Right lobe of liver (tissue), 6 donors: Measurements from ENCODE around the gene LCN1. TPM values are rescaled to one million over a fixed set of nuclear protein-coding genes. Genes with fewer than 3 reads are reported as not detected.

Experiments
- ATAC-seq, 4 donors: fragments of 200-7000 bp; cut with Tn5 transposase; one replicate each; pipeline ENCODE4 v1.9.1; 2020; ENCODE audit warnings: mild to moderate bottlenecking in 4 of 4, moderate library complexity in 4 of 4
- DNase-seq, 3 donors: peaks; one replicate each; pipeline ENCODE4 v3.0.0-alpha.2; 2020
- H3K27ac ChIP-seq, 3 donors: fragments of 200-600 bp; one replicate each; pipeline ENCODE4 v1.8.0; 2022
- H3K27me3 ChIP-seq, 2 donors: fragments of 200-600 bp; one replicate each; pipeline ENCODE4 v1.8.0; 2022
- H3K36me3 ChIP-seq, 4 donors: fragments of 200-600 bp; sonication (generic) in 1 of 4; one replicate each; pipeline versions ENCODE4 v1.5.1 to v1.8.0; 2017 to 2022; ENCODE audit warnings: control low read depth in 1 of 4
- H3K4me1 ChIP-seq, 4 donors: fragments of 200-600 bp; sonication (generic) in 1 of 4; one replicate each; pipeline versions ENCODE4 v1.5.1 to v1.8.0; 2017 to 2022; ENCODE audit warnings: control low read depth in 1 of 4
- H3K4me3 ChIP-seq, 3 donors: fragments of 200-600 bp; one replicate each; pipeline ENCODE4 v1.8.0; 2022
- H3K9me3 ChIP-seq, 4 donors: fragments of 200-600 bp; sonication (generic) in 1 of 4; one replicate each; pipeline versions ENCODE4 v1.5.1 to v1.8.0; 2017 to 2022; ENCODE audit warnings: control low read depth in 1 of 4
- CTCF ChIP-seq, 4 donors: fragments of 200-600 bp in 3 of 4; fragments of 450-650 bp in 1 of 4; IDR thresholded peaks; one replicate each; pipeline versions ENCODE4 v1.5.1 to v1.8.0; 2016 to 2022; ENCODE audit warnings: antibody characterized with exemption in 4 of 4, mild to moderate bottlenecking in 2 of 4
- POLR2A ChIP-seq: fragments of 450-650 bp; IDR thresholded peaks from one replicate; pipeline ENCODE4 v1.6.1; 2017; ENCODE audit warnings: antibody characterized with exemption, mild to moderate bottlenecking
- WGBS: methylation state at CpG from one replicate; pipeline ENCODE4 v1.1.6; 2018; ENCODE audit warnings: low coverage, low lambda C conversion rate; ENCODE audit not compliant: insufficient coverage; ENCODE audit errors: missing lambda C conversion rate; 5-methylcytosine and 5-hydroxymethylcytosine counted together
- intact Hi-C, 2 donors: fragments of 100-400 bp; cut with DNase I; formaldehyde crosslinking; loops; one replicate each; pipeline versions ENCODE4 v1.11.2 to v1.14.1; 2022
- total RNA-seq, 6 experiments: library from RNA; depleted of rRNA in 2 of 6; stranded (reverse); fragments of >200 nt in 2 of 6; fragmentation: NEBNext Ultra II Directional in 3 of 6; extraction: Animal tissue kit (Norgen Biotek cat#: 25700) in 3 of 6; gene quantifications; one replicate each; pipeline versions ENCODE4 v1.1.0 to v1.2.4, GENCODE V29; 2016 to 2023
- donor health status: DM: no; HTN: yes; CAD: no.
- donor health status: DM: no; HTN: no; CAD: no.
- donor health status: DM: no; HTN: no; CAD: no.
- donor health status: DM: no; HTN: yes; CAD: no.
- donor health status: DM: no; HTN: yes; CAD: no.

The LCN1 gene
- total RNA-seq, 6 experiments from 2014 or later, result not detected

GRCh38 chr9:135522137-135522877 lies 1.1 kb downstream of the LCN1 start:
- Histone ChIP-seq H3K36me3 (no peaks in the 10 kb centered on the region), H3K27ac (no peak overlapping the region), H3K9me3 (no peaks in the 10 kb centered on the region), H3K4me3 (no peak overlapping the region), H3K4me1 (no peaks in the 10 kb centered on the region), H3K27me3 (no peaks in the 10 kb centered on the region)
- 56% methylated on average over 2 of the region's 16 CpGs for WGBS
- DNase-seq (no peak), ATAC-seq (no peak)
- TF ChIP-seq POLR2A (no peak), CTCF (IDR thresholded peaks at IDR 0.05) (no peak)
- intact Hi-C loops, result no loop called here

- DNase-seq (no peak), ATAC-seq (no peak)
- no peak overlapping the region for H3K4me3 ChIP-seq
- H3K9me3 ChIP-seq, result no peaks in the 10 kb centered on the region
- no peaks in the 10 kb centered on the region for H3K36me3 ChIP-seq
- H3K27me3 ChIP-seq, result no peaks in the 10 kb centered on the region
- H3K4me1 ChIP-seq, result no peaks in the 10 kb centered on the region
- no peak overlapping the region for H3K27ac ChIP-seq
- no CpG with 5 or more reads among the region's 17 CpGs for WGBS
- no peak for TF ChIP-seq CTCF (IDR thresholded peaks at IDR 0.05)
- no peak for TF ChIP-seq POLR2A
- intact Hi-C loops, result no loop called here
These were observed 1.7 kb downstream of the LCN1 start for GRCh38 chr9:135522931-135523330.

DNA sequence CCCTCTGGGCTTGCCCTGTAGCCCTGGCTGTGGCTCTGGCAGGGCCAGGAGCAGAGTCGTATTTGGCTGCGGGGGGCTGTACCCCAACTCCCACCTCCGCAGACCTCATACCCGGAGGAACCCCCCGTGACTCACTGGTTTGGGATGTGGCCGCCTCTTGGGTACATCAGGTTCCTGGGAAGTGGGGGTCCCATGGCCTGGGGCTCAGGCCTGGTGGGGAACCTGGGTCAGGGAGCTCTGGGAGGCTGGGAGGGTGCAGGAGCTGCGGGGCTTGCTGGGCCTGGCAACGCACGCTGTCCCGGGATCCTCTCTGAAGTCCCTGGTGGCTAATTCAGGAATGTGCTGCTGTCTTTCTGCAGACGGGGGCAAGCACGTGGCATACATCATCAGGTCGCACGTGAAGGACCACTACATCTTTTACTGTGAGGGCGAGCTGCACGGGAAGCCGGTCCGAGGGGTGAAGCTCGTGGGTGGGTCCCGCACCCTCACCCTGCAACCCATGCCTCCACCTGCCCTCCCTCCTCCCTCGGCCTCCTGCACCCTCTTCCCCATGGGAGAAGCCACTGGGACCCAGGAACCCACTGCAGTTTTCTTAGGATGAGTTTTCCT lies 2.4 kb downstream of the LCN1 start:
- Histone ChIP-seq H3K4me1 (no peaks in the 10 kb centered on the region), H3K27me3 (no peaks in the 10 kb centered on the region), H3K9me3 (no peaks in the 10 kb centered on the region), H3K4me3 (no peak overlapping the region), H3K36me3 (no peaks in the 10 kb centered on the region), H3K27ac (no peak overlapping the region)
- TF ChIP-seq POLR2A, result no peak
- TF ChIP-seq CTCF (IDR thresholded peaks at IDR 0.05), result no peak
- WGBS, result 65% methylated on average over 7 of the region's 21 CpGs
- ATAC-seq (no peak), DNase-seq (no peak)
- intact Hi-C loops, result no loop called here

GRCh38 chr9:135524130-135524861 lies 3.1 kb downstream of the LCN1 start:
- H3K4me3 ChIP-seq, result no peak overlapping the region
- no peak for ATAC-seq
- TF ChIP-seq POLR2A (no peak), CTCF (IDR thresholded peaks at IDR 0.05) (no peak)
- H3K27me3 ChIP-seq, result no peaks in the 10 kb centered on the region
- H3K4me1 ChIP-seq, result no peaks in the 10 kb centered on the region
- H3K27ac ChIP-seq, result no peak overlapping the region
- no peaks in the 10 kb centered on the region for H3K36me3 ChIP-seq
- intact Hi-C loops, result no loop called here
- WGBS, result 36% methylated on average over 4 of the region's 27 CpGs
- peak in 1 of 3 donors; percentile 40 for DNase-seq
- H3K9me3 ChIP-seq, result no peaks in the 10 kb centered on the region
